ENCODE results near the gene JPH4.
A peak's percentile ranks its signal among the peaks of the same experiment; 100 is the strongest.

JPH4 gene

DNA sequence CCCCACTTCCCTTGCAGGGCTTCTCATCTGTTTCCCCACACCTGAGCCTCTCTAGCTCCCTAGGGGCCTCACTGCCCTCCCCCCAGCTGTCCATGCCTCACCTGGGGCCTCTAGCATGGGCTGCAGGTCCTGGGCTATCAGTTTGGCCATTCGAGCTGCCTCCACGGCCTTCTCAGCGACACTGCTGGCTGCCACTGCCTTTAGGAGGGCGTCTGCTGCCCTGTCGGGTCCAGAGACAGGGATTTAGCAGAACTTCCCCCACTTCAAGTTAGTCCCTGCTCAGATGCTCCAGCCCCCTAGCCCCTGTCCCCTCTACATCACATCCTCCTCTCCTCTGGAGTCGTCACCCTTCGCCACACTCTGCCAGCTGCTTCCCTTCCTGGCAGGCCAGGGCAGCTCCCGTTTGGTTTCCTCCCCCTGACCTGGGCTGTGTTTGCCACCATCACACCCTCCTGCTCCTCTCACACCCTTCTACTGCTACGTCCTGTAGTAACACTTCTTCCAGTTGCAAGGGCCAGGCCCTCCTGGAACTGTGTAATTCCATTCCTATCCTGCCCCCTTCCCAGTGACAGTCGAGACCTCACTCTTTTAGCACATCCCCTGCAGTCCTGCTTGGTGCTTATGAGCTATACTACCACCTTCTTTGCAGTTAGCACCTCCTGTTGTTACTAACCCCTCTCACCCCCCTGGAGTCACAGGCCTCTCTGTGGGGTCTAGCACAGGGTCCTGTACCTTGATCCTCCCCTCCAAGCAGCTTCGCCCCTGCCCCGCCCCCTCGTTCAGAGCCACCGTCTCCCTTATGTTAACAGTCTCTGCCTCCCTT is 6.7 kb downstream of the JPH4 start:
- Histone ChIP-seq H3K27ac (peak overlapping the region in 1 of 2 donors; percentile 51), H3K4me3 (no peak overlapping the region)
- no peak for DNase-seq (ENCODE audit: low spot score)
- no peak for TF ChIP-seq CTCF (IDR thresholded peaks at IDR 0.05)

DNA sequence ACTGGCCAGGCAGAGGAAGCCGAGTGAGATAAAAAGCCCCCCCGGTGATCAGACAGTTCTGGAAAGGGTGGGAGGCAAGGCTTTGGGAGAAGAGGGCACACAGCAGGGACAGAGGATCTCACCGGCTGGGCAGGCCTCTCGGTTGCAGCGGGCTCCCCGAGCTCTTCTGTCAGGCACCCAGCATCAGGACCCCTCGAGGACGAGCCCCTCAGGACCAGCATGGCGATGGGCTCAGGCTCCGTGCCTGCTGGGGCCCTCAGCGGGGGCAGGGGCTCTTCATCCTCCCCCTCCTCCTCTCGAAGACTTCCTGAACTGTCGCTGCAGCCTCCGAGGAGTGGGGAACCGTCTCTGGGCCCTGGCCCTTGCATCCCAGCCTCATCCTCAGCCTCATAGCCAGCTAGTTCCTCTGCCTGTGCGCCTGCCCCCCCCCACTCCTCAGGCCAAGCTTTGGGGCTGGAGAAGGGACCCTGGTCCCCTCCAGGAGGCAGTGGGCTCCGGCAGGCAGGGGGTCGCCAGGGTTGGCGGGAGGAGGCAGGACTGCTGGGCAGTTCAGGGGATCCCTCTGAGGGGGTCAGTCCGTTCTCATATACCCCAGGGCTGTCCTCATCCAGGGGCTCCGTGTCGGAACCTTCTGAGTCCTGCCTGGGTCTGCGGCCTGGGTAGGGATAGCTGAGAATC is 7.6 kb downstream of the JPH4 start:
- H3K4me3 ChIP-seq, result no peak overlapping the region
- H3K27ac ChIP-seq, result no peak overlapping the region
- no peak for TF ChIP-seq CTCF (IDR thresholded peaks at IDR 0.05)
- DNase-seq (ENCODE audit: low spot score), result no peak

GRCh38 chr14:23569443-23570151 is 9.0 kb downstream of the JPH4 start:
- DNase-seq (ENCODE audit: low spot score), result no peak
- Histone ChIP-seq H3K4me3 (no peak overlapping the region), H3K27ac (no peak overlapping the region)
- no peak for TF ChIP-seq CTCF (IDR thresholded peaks at IDR 0.05)

- no peak overlapping the region for H3K27ac ChIP-seq
- H3K4me3 ChIP-seq, result no peak overlapping the region
- no peak for DNase-seq (ENCODE audit: low spot score)
- TF ChIP-seq CTCF (IDR thresholded peaks at IDR 0.05), result no peak
Measured at GRCh38 chr14:23568600-23569331, 9.8 kb downstream of the JPH4 start.

GRCh38 chr14:23568021-23568599 is 10.5 kb downstream of the JPH4 start:
- no peak for TF ChIP-seq CTCF (IDR thresholded peaks at IDR 0.05)
- no peak for DNase-seq (ENCODE audit: low spot score)
- Histone ChIP-seq H3K4me3 (no peak overlapping the region), H3K27ac (peak overlapping the region; percentile 6 to 38)

- DNase-seq (ENCODE audit: low spot score), result no peak
- Histone ChIP-seq H3K4me3 (peak within 1 kb of the TSS; percentile 78), H3K27ac (peak within 1 kb of the TSS; percentile 38 to 39)
- TF ChIP-seq CTCF (IDR thresholded peaks at IDR 0.05), result no peak
Measured at GRCh38 chr14:23567186-23568020, 11.2 kb downstream of the JPH4 start, which contains the start of gene AP1G2. TSS of gene AP1G2 (minus strand) at chr14:23567791. CDS start at chr14:23567314, 477 bp downstream.
